Measurements from ENCODE around the gene RNF11.

DNA sequence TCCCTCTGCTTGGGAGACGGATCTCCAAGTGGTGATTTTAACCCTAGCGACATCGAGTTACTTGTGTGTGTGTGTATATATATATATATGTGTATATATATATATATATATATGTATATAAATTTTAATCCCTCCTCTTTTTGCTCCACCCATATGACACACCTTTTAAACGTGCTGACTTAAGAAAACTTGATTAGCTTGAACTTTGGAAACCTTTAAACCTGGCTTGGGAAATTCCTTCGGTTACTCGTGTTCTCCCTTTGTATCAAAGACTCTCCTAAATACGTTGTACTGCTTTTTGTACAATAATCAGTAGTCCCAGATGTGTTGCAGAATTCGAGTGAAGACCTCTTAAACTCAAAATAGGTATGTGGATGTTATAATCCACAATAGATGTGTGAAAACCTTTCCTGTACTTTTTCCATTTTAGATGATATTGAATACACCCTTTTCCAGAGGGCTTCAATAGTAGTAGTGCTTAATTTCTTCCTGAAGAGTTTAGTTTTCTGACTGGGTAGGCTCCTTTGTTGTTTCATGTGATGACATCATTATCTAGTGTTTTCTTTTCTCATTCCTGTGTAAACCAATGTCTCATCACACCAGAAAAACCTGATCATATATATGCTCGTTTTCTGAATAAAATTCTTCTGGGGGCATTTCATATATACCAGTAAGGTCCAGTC is 1.4 kb downstream of the RNF11 start:
- TF ChIP-seq POLR2A (IDR thresholded peaks at IDR 0.05; ENCODE audit: low read depth, low read length): no peak
- no peak for TF ChIP-seq POLR2AphosphoS5 (IDR thresholded peaks at IDR 0.05; ENCODE audit: low read depth, low read length)
